GM12878 (cell line): ENCODE measurements around the gene KIAA0319L. TPM values are rescaled to one million over a fixed set of nuclear protein-coding genes. Genes with fewer than 3 reads are reported as not detected.

Experiments
- ATAC-seq: fragments of 200-7000 bp; cut with Tn5 transposase; 3 replicates; pipeline ENCODE4 v1.9.1; 2020; ENCODE audit warnings: mild to moderate bottlenecking, moderate library complexity
- BruUV-seq: library from RNA; stranded (reverse); fragments of 400-500 nt; replicated peaks from 2 replicates; lab custom pipeline; 2021; lab: Mats Ljungman, UMichigan
- CTCF ChIA-PET: fragments of 300-600 bp; sonication (Branson Sonifier 250); formaldehyde crosslinking; extraction: SDS; loops from one replicate; lab custom pipeline; 2021; ENCODE audit warnings: inconsistent platforms; lab: Yijun Ruan, JAX
- POLR2A ChIA-PET: fragments of 350-600 bp; formaldehyde crosslinking; extraction: SDS; loops from one replicate; lab custom pipeline; 2021; ENCODE audit warnings: inconsistent platforms; lab: Charles Lee
- RAD21 ChIA-PET: fragments of 300-600 bp; sonication (Branson Sonifier 250); formaldehyde crosslinking; loops from one replicate; lab custom pipeline; 2023; ENCODE audit warnings: antibody characterized with exemption; ENCODE audit not compliant: unreplicated experiment; lab: Charles Lee
- SMC1A ChIA-PET: fragments of 300-600 bp; sonication (Branson Sonifier 250); formaldehyde crosslinking; loops from one replicate; lab custom pipeline; 2023; ENCODE audit not compliant: unreplicated experiment, uncharacterized antibody; lab: Charles Lee
- DNase-seq: peaks from one replicate; pipeline ENCODE4 v3.0.0-alpha.2; 2011; ENCODE audit warnings: low read depth, low spot score
- FAIRE-seq: peaks from 3 replicates; lab custom pipeline; 2011; peaks lifted over from hg19 to GRCh38; lab: Jason Lieb, UNC
- H2AFZ ChIP-seq: 2 replicates; pipeline ENCODE4 v1.6.0; 2011; ENCODE audit warnings: low read depth, low read length, control low read depth; ENCODE audit not compliant: control insufficient read depth
- H3K27ac ChIP-seq: 2 replicates; pipeline ENCODE4 v1.5.1; 2011; ENCODE audit warnings: control low read depth; ENCODE audit not compliant: control insufficient read depth, insufficient read depth
- H3K27me3 ChIP-seq, 2 experiments: replicated peaks in 1 of 2; 2 replicates each; pipeline versions ENCODE4 v1.6.0 to v1.6.1; 2011; ENCODE audit warnings: low read length in 1 of 2; ENCODE audit not compliant: control insufficient read depth in 2 of 2, insufficient read depth in 2 of 2
- H3K36me3 ChIP-seq, 2 experiments: 2 replicates each; pipeline ENCODE4 v1.5.1; 2011; ENCODE audit warnings: low read length in 1 of 2; ENCODE audit not compliant: control insufficient read depth in 2 of 2, insufficient read depth in 2 of 2
- H3K4me1 ChIP-seq: 2 replicates; pipeline ENCODE4 v1.6.1; 2011; ENCODE audit warnings: mild to moderate bottlenecking, low read length, moderate library complexity, mixed read lengths; ENCODE audit not compliant: control insufficient read depth, insufficient read depth
- H3K4me2 ChIP-seq: 2 replicates; pipeline ENCODE4 v1.6.0; 2011; ENCODE audit warnings: control low read depth; ENCODE audit not compliant: control insufficient read depth, insufficient read depth
- H3K4me3 ChIP-seq: fragments of 200-600 bp; sonication (generic); 2 replicates; pipeline ENCODE4 v1.5.1; 2016
- H3K79me2 ChIP-seq: 2 replicates; pipeline ENCODE4 v1.6.0; 2011; ENCODE audit warnings: low read length; ENCODE audit not compliant: control insufficient read depth, insufficient read depth
- H3K9ac ChIP-seq: 2 replicates; pipeline ENCODE4 v1.8.0; 2011; ENCODE audit warnings: low read length, control low read depth, mixed read lengths; ENCODE audit not compliant: control insufficient read depth, insufficient read depth
- H3K9me3 ChIP-seq: replicated peaks from 3 replicates; pipeline ENCODE4 v1.5.1; 2011; ENCODE audit warnings: mild to moderate bottlenecking, low read length; ENCODE audit not compliant: control insufficient read depth, insufficient read depth
- H4K20me1 ChIP-seq: 2 replicates; pipeline ENCODE4 v1.6.0; 2011; ENCODE audit not compliant: control insufficient read depth, insufficient read depth
- CBFB ChIP-seq: IDR thresholded peaks from 2 replicates; pipeline ENCODE4 v1.6.1; 2016; ENCODE audit warnings: antibody characterized with exemption, low read depth
- EGR1 ChIP-seq, 2 experiments: IDR thresholded peaks; 1 replicate in 1 of 2; 2 replicates in 1 of 2; pipeline ENCODE4 v1.6.1; 2011 to 2012; ENCODE audit warnings: low read depth in 2 of 2, low read length in 2 of 2, borderline replicate concordance in 1 of 2, mild to moderate bottlenecking in 1 of 2, moderate library complexity in 1 of 2
- PAX8 ChIP-seq: fragments of 450-650 bp; IDR thresholded peaks from 2 replicates; pipeline ENCODE4 v1.6.1; 2017; ENCODE audit warnings: mild to moderate bottlenecking, moderate library complexity
- SMARCA5 ChIP-seq: fragments of 450-650 bp; IDR thresholded peaks from 2 replicates; pipeline ENCODE4 v1.6.1; 2017; ENCODE audit warnings: mild to moderate bottlenecking
- STAT3 ChIP-seq: IDR thresholded peaks from 2 replicates; pipeline ENCODE4 v1.6.1; 2011; ENCODE audit warnings: low read depth, low read length, improper control_type of control experiment
- WGBS: methylation state at CpG from one replicate; pipeline ENCODE4 v1.1.6; 2016; ENCODE audit warnings: low lambda C conversion rate; ENCODE audit not compliant: insufficient replicate concordance, insufficient coverage; ENCODE audit errors: missing lambda C conversion rate; 5-methylcytosine and 5-hydroxymethylcytosine counted together
- in situ Hi-C: fragments of 300-500 bp; cut with MboI; formaldehyde crosslinking; loops from 9 replicates; pipeline ENCODE4 v1.14.3; 2018; ENCODE audit warnings: mixed read lengths
- intact Hi-C: fragments of 100-400 bp; cut with micrococcal nuclease; formaldehyde crosslinking; loops from one replicate; pipeline ENCODE4 v1.14.2; 2022; ENCODE audit not compliant: unreplicated experiment
- polyA plus RNA-seq, 11 experiments: library from polyadenylated mRNA; depleted of rRNA in 4 of 11; unstranded in 6 of 11; stranded (reverse) in 5 of 11; fragments of >200 nt; fragmentation: Nextera tagmentation in 4 of 11; fragmentation: Illumina TruSeq in 1 of 11; extraction: Ambion mirVana in 4 of 11; extraction: Trizol in 1 of 11; gene quantifications; 1 replicate in 1 of 11; 2 replicates in 10 of 11; pipeline versions ENCODE4 v1.2.1 to v1.2.3, GENCODE V29; 2011 to 2016; ENCODE audit warnings: inconsistent platforms in 2 of 11, missing spikeins in 2 of 11, low read depth in 1 of 11
- total RNA-seq, 4 experiments: library from RNA; depleted of rRNA in 3 of 4; stranded (reverse); fragments of >200 nt in 3 of 4; fragmentation: Illumina TruSeq in 1 of 4; extraction: Trizol in 1 of 4; gene quantifications; 2 replicates each; pipeline versions ENCODE4 v1.2.1 to v1.2.3, GENCODE V29; 2013 to 2021
- TF ChIP-seq, protein P1 (sequence below): fragments of 450-650 bp; IDR thresholded peaks from 2 replicates; pipeline ENCODE4 v1.6.1; 2017; ENCODE audit warnings: mild to moderate bottlenecking, moderate library complexity
- TF ChIP-seq, protein P2 (sequence below): fragments of 450-650 bp; formaldehyde crosslinking; IDR thresholded peaks from 2 replicates; pipeline ENCODE4 v1.4.0; 2022; ENCODE audit warnings: mild to moderate bottlenecking, moderate library complexity
- TF ChIP-seq, protein P3 (sequence below): fragments of 450-650 bp; conservative IDR thresholded peaks from 2 replicates; pipeline ENCODE4 v1.6.1; 2017; ENCODE audit warnings: mild to moderate bottlenecking, moderate library complexity

Gene KIAA0319L
- total and polyA plus RNA-seq, 10 of the 15 experiments (the other 5 are each of a cell fraction or from before 2014, with no cell fraction given), result 2.6 to 57.8 (median 25.4) TPM

DNA sequence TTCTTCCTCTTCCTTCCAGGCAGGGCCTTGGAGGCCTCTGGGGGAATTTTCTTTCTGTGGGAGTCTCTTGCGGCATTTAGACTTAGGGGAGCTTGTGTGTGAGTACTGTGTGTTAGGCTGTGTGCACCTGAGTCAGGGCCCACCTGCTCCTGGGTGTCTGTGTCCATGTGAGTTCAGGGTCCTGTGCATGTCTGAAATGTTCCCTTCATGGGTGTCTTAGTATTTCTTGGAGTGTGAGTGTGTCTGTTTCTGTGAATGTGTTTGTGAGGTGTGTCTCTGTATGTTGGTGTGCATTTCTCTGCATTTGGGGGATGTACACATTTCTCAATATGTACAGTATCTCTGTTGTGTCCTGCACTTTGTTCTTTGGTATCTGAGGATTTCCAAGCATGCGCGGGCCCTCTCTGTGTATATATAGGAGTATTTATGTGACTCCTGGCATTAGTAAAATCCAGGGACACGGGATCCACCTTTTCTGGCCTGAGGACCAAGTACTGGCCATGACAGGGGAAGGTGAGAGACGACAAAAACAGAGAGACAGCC is 18.3 kb upstream of the KIAA0319L start:
- H3K36me3 ChIP-seq, result no peaks in the 10 kb centered on the region
- SMC1A ChIA-PET, result no interaction called here
- no peak overlapping the region for H3K4me3 ChIP-seq
- H3K27me3 ChIP-seq, result peaks cover 0 to 2% of the 10 kb centered on the region in 2 experiments; a peak in 2 of 4 replicates
- H2AFZ ChIP-seq, result no peak overlapping the region
- no peak overlapping the region for H3K27ac ChIP-seq
- no peak for ATAC-seq
- no peaks in the 10 kb centered on the region for H4K20me1 ChIP-seq
- no peak for DNase-seq
- POLR2A ChIA-PET, result no interaction called here
- H3K9ac ChIP-seq, result no peak overlapping the region
- 85% methylated on average over 5 of the region's 5 CpGs for WGBS
- intact Hi-C loops, result no loop called here
- H3K79me2 ChIP-seq, result no peaks in the 10 kb centered on the region; the same call in 1 of the 2 replicates
- RAD21 ChIA-PET, result no interaction called here
- H3K9me3 ChIP-seq, result no peaks in the 10 kb centered on the region
- H3K4me1 ChIP-seq, result peaks cover 20% of the 10 kb centered on the region
- CTCF ChIA-PET, result interaction anchor here (1.4 kb wide), 1 partner anchor 140 kb away, joined by 4 read pairs; no protein-coding TSS in a partner anchor
- no TSS peak for BruUV-seq
- TF ChIP-seq STAT3, result no peak
- TF ChIP-seq CBFB, result no peak
- no peak for TF ChIP-seq PAX8
- no peak for TF ChIP-seq EGR1 (IDR thresholded peaks at IDR 0.05; ENCODE audit: borderline replicate concordance in 1 of 2, low read depth in 2 of 2, low read length in 2 of 2)
- TF ChIP-seq, protein P1, sequence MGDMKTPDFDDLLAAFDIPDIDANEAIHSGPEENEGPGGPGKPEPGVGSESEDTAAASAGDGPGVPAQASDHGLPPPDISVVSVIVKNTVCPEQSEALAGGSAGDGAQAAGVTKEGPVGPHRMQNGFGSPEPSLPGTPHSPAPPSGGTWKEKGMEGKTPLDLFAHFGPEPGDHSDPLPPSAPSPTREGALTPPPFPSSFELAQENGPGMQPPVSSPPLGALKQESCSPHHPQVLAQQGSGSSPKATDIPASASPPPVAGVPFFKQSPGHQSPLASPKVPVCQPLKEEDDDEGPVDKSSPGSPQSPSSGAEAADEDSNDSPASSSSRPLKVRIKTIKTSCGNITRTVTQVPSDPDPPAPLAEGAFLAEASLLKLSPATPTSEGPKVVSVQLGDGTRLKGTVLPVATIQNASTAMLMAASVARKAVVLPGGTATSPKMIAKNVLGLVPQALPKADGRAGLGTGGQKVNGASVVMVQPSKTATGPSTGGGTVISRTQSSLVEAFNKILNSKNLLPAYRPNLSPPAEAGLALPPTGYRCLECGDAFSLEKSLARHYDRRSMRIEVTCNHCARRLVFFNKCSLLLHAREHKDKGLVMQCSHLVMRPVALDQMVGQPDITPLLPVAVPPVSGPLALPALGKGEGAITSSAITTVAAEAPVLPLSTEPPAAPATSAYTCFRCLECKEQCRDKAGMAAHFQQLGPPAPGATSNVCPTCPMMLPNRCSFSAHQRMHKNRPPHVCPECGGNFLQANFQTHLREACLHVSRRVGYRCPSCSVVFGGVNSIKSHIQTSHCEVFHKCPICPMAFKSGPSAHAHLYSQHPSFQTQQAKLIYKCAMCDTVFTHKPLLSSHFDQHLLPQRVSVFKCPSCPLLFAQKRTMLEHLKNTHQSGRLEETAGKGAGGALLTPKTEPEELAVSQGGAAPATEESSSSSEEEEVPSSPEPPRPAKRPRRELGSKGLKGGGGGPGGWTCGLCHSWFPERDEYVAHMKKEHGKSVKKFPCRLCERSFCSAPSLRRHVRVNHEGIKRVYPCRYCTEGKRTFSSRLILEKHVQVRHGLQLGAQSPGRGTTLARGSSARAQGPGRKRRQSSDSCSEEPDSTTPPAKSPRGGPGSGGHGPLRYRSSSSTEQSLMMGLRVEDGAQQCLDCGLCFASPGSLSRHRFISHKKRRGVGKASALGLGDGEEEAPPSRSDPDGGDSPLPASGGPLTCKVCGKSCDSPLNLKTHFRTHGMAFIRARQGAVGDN, result no peak
- TF ChIP-seq, protein P2, sequence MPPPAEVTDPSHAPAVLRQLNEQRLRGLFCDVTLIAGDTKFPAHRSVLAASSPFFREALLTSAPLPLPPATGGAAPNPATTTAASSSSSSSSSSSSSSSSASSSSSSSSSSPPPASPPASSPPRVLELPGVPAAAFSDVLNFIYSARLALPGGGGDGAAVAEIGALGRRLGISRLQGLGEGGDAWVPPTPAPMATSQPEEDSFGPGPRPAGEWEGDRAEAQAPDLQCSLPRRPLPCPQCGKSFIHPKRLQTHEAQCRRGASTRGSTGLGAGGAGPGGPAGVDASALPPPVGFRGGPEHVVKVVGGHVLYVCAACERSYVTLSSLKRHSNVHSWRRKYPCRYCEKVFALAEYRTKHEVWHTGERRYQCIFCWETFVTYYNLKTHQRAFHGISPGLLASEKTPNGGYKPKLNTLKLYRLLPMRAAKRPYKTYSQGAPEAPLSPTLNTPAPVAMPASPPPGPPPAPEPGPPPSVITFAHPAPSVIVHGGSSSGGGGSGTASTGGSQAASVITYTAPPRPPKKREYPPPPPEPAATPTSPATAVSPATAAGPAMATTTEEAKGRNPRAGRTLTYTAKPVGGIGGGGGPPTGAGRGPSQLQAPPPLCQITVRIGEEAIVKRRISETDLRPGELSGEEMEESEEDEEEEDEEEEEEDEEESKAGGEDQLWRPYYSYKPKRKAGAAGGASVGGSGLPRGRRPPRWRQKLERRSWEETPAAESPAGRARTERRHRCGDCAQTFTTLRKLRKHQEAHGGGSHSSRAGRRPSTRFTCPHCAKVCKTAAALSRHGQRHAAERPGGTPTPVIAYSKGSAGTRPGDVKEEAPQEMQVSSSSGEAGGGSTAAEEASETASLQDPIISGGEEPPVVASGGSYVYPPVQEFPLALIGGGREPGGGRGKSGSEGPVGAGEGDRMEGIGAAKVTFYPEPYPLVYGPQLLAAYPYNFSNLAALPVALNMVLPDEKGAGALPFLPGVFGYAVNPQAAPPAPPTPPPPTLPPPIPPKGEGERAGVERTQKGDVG (CRISPR knock-in tag), result no peak
- TF ChIP-seq, protein P3, sequence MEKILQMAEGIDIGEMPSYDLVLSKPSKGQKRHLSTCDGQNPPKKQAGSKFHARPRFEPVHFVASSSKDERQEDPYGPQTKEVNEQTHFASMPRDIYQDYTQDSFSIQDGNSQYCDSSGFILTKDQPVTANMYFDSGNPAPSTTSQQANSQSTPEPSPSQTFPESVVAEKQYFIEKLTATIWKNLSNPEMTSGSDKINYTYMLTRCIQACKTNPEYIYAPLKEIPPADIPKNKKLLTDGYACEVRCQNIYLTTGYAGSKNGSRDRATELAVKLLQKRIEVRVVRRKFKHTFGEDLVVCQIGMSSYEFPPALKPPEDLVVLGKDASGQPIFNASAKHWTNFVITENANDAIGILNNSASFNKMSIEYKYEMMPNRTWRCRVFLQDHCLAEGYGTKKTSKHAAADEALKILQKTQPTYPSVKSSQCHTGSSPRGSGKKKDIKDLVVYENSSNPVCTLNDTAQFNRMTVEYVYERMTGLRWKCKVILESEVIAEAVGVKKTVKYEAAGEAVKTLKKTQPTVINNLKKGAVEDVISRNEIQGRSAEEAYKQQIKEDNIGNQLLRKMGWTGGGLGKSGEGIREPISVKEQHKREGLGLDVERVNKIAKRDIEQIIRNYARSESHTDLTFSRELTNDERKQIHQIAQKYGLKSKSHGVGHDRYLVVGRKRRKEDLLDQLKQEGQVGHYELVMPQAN, result no peak
- no peak for TF ChIP-seq SMARCA5
- in situ Hi-C loops, result no loop called here
- no peak for FAIRE-seq
- no peak overlapping the region for H3K4me2 ChIP-seq
